GM21717 (cell line): ENCODE results near the gene TMPRSS15.
"Not testable (repeated sequence)": the region's sequence is repeated elsewhere in the genome, so short reads cannot be mapped to it uniquely, and the experiment has no call there.

Source experiments
- ATAC-seq: cut with Tn5 transposase; IDR thresholded peaks from one replicate; pipeline ENCODE4 v1.9.1; 2021; ENCODE audit warnings: mild to moderate bottlenecking, moderate library complexity; ENCODE audit not compliant: unreplicated experiment

TMPRSS15 gene

DNA sequence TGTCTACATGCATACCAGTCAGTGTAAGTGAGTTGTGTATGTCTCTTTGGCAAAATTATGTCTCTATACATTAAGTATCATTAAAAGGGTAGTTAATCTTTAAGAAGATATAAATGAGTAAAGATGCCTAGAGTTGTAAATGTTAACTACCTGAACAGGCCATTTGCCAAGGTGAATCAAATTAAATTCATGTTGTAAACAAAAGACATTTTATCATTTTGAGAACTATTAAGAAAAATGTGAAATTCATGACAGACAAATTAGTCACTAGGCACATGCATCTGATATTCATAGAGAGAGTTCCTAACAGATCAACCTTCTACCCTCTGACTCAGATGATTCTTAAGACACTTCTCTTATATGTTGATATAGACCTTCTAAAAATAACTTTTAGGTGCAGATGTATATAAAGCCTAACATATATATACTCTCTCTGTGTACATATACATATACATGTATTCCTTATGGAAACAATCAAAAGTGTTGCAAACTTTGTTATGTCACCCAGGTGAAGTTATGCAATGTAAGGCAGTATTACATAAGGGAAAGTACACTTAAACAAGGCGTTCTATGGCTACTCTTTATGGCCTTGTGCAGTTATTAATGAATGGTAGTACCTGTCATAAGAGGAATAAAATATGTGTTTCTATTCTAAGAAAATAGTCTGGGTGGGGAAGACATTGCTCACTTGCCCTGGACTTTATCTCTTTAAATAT is at the start of gene TMPRSS15:
TMPRSS15 (minus strand) TSS at position 51 of the 716 bp plus-strand sequence. CDS start 163 bp downstream, outside the sequence.
- ATAC-seq: no peak

DNA sequence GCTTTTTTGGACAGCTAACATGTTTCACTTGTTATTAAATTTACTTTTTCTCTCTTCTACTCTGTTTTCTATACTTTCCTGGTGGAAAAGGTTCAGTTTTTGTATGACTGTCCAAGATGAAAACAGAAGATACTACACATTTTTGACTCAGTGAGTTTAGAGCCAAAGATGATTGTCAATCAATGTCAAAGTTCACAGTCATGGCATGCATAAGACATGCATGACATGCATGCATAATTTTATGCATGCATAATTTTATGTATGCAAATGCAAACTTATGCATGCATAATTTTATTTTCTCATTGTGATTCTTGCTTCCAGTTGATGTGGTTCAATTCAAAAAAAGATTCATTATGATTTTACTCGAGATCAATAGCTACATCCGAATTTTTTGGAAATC is 48.1 kb upstream of the TMPRSS15 start:
- no peak for ATAC-seq

DNA sequence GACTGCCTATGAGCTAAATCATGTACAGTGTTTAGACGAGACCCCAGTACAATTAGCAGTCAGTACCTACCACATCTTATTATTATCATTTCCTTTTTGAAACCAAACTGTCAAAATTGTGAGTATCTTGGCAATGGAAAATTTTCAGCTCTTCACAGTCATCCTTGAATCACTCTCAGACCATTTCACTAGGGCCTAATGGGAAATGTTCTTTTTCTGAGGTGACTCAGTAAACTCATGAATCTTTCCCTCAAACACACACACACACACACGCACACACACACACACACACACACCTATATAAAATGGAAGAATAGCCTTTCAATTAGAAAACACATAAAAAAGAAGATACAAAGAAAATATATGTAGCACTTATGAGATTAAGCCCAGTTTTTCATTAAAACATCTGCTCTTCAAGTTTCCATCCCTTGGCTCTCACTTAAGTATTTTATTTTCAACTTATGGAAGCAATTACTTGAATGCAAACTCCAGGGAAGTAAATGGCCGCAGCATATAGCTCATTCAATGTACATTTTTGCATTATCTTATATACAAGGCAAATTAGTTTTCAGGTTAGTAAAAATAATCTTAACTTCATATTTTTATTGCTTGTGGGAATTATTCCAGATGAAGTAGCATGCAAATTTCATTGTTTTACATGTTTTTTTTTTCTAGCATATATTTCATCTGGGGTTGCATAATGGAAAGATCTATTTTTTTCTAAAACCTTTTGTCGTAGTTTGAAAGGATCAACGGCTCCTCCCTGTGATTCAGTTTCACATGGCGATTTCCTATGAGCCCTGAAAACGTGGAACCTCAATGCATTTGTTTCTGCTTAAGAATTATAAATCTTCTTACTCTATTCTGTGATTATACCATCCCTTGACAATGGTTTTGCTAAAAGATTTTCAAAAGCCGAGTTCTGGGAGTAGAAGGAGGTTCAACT is 46.3 kb upstream of the TMPRSS15 start:
- no peak for ATAC-seq

DNA sequence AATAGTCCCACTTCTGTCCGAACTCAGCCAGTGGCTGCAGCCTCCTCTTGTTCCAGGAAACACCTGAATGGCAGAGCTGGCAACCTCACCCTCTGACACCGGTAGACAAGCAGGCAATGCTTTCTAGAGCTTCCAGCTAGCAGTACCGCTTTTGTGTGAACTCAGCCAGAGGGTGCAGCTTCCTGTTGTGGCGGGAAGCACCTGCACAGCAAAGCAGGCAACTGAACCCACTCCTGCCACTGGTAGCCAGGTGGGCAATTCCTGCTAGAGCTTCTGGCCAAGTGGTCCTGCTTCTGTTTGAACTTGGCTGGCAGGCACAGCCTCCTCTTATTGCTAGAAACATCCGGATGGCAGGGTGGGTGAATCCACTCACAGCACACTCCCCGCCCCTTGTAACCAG is 40.1 kb upstream of the TMPRSS15 start:
- no peak for ATAC-seq

DNA sequence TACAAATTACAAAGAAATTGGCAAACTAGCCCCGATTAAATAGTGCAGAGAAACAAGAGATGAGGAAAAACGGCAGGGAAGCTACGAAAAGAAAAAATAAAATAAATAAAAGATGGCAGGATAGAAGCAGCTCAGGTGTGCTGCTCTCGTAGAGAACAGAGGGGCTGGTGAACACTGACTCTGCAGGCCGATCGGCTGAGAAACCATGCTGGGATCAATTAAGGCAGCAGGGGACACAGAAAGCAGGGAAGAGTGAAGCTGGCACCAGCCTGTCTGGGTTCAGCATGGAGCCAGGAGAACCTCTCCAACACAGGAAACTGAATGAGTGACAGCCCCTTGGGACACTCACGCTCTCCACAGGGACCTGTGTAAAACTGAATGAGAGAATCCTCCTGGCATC is 39.5 kb upstream of the TMPRSS15 start:
- ATAC-seq: no peak

DNA sequence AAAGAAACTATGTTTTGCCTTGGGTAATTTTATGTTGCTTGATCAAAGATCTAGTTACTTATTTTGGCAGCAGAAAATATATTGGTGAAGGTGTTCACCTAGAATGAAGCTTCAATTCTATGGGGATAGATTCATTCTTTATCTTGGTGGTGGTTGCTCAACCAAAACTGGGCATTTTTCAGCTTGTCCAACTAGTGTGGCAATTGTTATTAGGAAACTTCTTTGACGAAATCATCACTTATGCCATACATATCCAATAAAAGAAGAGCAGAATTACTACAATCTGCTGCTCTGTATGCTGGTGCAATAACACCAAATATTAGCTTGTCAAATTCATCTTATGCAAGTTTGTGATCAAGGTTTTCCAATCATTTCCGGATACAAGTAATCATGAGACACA is 26.8 kb upstream of the TMPRSS15 start:
- no peak for ATAC-seq

DNA sequence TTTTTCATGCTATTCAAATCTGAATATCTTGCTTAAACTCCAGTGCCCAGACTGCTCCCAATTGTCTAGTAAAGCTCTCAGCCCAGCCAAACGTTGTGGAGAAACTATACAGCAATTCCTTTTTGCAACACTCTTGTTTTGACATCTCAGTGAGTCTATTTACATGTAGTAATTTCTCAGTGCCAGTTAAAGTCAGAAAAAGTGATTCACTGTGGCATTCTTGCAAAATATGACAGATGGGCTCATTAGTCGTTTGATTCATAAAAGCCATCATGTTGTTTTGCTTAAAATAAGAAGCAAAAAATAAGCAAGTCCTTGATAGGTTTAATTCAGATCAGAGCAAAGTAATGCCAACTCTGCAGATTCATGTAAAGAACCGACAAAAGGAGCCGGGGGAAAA is 20.7 kb upstream of the TMPRSS15 start:
- no peak for ATAC-seq

DNA sequence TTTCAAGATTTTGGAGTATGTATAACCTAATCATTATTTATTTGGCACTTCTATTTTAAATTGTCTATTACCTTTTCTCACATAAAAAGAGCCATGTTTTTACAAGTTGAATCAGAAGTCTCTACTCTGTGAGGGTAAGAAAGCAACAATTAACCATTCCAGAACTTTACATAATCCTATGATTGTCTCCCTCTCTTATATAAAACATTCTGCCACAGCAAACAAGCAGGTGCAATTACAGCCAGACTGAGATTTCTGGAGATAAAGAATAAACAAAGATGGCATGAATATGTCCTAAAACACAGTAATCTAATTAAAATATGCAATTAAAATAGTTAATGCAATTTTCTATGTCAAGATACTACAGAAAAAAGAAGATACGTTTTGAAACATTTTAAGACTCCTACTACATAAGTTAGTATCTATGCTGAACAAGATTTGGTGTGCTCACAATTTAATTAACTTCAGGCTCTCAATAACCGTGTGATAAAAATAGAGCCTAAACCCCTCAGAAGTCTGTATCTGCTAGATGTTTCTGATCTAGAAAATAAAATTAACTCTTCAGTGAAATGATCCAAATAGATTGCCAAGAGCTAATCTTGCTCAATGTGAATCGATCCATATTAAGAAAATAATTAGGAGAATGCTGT is 13.7 kb upstream of the TMPRSS15 start:
- no peak for ATAC-seq

DNA sequence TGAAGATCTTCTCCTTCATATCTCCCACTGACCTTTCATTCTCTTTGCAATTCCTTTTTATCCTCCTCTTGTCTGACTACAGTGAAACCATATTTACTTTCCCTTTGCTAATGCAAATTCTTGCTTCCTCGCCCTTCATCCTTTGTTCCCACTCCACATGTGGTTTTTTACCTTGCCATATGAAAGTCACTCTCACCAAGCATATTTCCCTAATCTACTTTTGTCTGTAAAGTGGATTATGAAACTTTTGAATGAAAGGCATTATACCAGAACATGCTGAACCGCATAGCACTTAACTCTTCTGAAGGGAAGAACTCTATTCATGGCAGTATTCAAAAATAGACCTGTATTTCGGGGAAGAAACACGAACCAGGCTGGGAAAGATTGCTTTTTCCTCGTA is 8.0 kb upstream of the TMPRSS15 start:
- no peak for ATAC-seq

DNA sequence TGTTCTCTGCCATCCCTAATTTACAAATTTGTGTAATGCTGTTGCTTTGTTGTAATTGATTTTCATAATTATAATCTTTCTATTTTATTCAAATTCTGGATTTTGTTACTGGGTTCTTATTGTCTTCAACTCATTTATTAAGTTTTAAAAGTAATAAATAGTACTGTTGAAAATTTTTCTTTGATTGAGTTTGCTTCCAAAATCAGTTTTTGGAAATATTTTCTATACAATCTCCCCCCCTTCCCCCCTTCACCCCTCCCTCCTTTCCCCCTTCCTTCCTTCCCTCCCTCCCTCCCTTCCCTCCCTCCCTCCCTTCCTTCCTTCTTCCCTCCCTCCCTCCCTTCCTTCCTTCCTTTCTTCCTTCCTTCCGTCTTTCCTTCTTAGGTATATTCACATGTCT is 6.0 kb upstream of the TMPRSS15 start:
- ATAC-seq: no peak

DNA sequence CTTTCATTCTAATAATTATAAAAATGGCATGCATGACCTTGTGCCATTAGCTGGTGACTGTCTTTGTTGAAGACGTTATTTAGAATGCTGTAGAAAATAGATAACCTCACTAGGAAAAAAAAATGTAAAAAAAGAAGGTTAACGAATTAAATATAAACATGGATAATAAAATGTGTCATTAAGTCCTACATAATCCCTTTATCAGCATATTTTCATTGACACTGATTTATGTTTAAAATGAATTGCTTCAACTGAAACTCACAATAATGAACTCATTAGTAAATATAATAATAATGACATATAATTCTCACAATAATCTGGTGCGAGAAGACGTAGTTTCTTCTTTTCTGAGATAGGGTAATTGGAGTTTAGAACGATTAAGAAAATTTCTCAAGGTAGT is 4.7 kb downstream of the TMPRSS15 start:
- no peak for ATAC-seq

DNA sequence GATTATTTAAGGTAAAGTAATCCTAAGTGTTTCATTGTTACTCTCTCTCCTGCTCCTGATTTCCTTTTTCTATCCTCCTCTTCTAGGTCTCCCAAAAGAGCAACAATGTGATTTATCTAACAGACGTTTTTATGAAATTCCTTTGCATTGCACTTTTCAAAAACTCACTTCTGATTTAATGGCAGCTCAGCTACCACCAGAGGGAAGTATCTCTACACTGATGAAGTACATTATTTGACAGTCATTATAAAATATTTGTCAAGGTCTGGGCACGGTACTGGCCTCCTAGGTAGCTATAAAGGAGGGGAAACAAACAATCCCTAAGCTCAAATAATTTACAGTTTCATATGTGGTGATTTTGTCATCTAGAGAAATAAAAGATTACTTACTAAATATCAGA is 15.6 kb downstream of the TMPRSS15 start:
- ATAC-seq: no peak

DNA sequence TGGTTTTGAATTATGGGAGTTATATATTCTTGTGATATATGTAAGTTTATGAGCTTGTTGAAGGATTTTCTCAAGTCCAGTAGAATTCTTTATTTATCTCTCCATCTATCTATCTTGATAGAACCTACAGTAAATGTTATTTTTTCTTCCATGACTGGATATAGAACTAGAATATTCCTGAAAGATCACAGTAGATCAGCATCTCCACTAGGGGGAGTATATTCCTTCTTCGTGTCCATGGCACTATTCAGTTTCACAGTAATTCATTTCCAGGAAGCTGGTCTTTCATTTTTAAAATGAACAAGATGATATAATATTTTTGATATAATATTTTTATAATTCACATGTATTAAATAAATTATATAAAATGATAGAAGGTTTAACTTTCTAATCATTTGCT is 18.8 kb downstream of the TMPRSS15 start:
- ATAC-seq: no peak

DNA sequence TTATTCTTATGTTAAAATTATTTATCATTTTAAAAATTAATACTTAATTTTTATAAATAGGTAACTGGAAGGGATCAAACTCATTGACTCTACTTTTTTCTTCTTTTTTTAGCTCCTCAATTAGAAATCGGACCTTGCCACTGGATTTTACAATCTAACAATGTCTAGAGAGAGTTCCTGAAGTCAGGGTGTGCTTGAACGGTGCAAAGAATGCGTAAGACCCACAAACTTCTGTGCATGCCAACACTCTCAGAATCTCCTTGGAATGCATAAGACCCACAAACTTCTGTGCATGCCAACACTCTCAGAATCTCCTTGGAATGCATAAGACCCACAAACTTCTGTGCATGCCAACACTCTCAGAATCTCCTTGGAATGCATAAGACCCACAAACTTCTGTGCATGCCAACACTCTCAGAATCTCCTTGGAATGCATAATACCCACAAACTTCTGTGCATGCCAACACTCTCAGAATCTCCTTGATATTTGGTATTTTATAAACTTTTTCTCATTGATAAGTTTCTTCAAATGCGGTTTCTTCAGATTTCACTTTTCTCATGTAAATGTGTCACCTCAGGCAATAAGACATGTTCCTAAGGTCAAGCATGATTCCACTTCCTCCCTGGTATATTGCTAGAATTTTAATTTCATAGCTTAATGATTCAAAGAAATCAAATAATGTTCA is 20.5 kb downstream of the TMPRSS15 start:
- ATAC-seq: not testable (repeated sequence)

DNA sequence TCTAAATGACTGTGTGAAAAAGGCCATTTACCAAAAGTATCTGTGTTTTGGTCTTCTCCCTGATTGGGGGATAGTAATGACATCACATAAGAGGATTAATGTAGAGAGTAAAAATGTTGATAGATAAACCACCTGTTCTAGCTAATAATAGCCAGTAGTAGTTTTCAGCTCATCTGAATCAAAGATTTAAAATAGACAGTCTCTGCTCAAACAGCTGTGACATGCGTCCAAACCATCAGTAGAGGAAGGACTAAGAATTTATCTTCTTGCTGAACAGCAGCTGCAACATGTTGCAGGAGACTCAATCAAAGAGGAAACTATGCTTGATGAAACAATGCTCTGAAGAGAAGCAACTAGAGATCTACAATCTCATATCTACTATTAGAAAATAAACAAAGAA is 21.4 kb downstream of the TMPRSS15 start:
- ATAC-seq: no peak

DNA sequence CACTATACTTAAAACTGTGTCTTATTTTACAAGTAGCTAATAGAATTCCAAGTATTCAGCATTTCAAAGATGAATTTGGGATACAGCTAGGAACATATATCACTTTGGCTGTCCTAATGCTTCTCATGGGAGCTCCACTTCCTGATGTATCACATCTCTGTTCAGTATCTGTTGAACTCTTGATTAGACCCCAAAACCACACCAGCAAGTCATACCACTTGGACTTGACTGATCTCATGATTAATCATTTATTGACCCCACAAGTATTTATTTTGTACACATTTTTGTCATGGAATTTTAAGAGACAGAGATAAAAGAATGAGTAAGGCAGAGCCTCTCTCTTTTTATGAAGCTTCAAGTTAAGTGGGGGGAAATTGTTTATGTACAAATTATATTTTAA is 30.0 kb downstream of the TMPRSS15 start:
- ATAC-seq: no peak

DNA sequence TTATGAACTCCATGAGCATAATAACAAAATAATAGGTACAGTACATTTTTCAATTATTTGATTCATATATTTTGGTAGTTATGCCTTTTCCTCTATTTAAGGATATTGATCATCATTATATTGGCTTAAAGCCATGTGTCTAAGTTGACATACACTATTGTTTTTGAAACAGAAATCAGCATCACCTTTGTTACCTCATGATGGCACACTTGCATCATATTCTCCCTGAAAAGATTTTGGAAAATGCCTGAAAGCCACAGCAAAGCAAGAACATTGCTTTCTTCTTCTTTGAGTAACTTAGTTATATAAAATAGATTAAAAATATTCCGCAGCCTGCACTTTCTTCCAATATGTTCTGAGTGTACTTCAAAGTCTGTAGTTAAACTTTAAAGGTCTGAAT is 33.3 kb downstream of the TMPRSS15 start:
- no peak for ATAC-seq

DNA sequence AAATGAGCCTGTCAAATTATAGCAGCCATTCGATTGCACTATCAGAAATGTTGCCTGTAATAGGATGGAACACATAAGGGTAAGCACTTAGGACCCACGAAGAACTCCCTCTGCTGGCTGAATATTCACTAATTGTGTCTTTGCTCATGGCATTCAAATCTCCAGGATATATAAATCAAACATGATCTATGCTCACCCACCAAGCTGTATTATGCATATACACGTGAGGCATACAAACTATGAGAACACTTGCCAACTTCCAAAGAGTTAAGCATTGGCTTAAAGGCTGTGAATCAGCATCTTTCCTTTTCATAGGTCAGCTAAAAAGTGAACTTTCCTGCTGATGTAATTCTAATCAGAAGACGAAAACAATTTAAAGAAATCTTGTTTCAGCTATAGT is 34.5 kb downstream of the TMPRSS15 start:
- no peak for ATAC-seq

DNA sequence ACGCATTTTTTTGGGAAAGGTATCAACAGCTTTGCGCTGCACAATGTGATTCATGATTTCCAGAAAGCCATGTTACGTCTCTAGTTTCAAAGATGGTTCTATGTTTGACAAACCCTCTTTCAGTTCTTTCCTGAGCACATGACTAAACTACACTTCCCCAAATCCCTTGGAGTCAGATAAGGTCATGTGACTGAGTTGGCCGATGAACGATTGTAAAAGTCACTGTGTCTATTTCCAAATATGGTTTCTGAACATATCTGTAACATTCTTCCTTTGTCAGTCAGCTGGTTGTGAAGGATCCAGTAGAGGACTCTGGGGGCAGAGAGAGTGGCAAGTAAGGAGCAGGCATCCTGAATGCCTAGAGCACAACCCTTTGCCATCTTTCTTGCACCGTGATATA is 35.4 kb downstream of the TMPRSS15 start:
- ATAC-seq: no peak

DNA sequence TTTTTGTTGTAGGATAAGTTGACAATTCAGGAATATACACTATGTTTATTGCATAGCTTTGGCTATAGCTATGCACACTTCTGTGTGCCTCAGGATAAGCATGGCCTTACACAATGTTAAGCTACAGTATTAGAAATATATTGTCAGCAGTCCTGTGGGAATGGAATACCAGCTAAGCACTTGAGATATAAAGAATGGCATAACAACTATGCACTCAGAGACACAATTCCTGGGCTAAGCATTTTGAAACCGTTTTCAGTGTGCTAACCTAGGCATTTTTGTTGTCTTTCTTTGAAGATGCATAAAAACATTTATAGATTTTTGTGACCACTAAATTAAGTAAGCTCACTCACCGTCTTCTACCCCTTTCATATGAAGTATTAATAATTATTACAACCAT is 46.8 kb downstream of the TMPRSS15 start:
- no peak for ATAC-seq

DNA sequence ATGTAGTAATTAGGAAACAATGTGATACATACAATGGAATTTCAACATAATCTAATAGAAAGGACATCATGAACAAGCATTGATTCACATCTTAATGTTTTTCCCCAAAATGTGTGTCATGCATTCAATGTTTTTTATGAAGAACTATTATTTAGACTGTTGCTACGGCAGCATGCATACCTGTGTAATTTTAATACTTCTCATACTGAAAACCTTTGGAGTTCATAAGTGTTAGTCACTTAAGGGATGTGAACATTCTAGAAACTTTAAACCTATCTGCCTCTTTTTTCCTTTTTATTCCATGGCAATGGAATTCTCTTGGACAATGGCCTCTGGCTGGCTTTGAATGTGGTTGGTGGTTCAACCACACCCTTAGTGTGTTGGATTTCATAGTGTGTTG is 48.6 kb downstream of the TMPRSS15 start:
- ATAC-seq: no peak
